ENCODE data around the gene CLCNKB. TPM values are rescaled to one million over a fixed set of nuclear protein-coding genes. Genes with fewer than 3 reads are reported as not detected.

The CLCNKB gene
- total and polyA plus RNA-seq, 2 experiments from 2014 or later, result 1.3 to 1.9 TPM

DNA sequence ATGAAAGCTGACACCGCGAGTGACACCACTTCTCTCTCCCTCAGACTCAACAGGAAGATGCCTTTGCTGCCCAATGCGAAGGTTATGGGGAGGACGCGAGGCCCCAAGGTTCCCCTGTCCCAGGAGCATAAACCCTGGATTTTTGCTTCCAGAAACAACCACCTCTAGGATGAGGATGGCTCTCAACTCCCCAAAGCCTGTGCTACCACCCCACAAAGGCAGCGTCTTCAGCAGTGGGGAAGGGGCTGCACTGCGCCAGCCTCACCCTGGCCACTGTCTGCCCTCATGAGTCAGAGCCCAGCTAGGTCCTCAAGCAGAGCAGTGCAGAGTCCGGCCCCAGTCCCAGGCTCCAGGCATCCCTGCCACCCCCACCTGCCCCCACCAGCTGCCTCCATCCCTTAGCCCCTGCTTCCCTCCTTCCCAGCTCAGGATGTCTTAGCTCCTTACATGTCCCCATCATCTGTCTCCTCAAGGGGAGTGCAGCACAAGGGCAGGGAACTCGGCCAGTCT lies 46.5 kb upstream of the CLCNKB start (continued):
- no peak for TF ChIP-seq POLR2AphosphoS5 (IDR thresholded peaks at IDR 0.05; ENCODE audit: low read depth)
- no peak for TF ChIP-seq EZH2phosphoT487 (IDR thresholded peaks at IDR 0.05; ENCODE audit: unreplicated experiment)
- TF ChIP-seq NANOG (IDR thresholded peaks at IDR 0.05; ENCODE audit: borderline replicate concordance), result no peak
- TF ChIP-seq ZNF114 (CRISPR knock-in tag; IDR thresholded peaks at IDR 0.05), result no peak
- TF ChIP-seq, protein P1, sequence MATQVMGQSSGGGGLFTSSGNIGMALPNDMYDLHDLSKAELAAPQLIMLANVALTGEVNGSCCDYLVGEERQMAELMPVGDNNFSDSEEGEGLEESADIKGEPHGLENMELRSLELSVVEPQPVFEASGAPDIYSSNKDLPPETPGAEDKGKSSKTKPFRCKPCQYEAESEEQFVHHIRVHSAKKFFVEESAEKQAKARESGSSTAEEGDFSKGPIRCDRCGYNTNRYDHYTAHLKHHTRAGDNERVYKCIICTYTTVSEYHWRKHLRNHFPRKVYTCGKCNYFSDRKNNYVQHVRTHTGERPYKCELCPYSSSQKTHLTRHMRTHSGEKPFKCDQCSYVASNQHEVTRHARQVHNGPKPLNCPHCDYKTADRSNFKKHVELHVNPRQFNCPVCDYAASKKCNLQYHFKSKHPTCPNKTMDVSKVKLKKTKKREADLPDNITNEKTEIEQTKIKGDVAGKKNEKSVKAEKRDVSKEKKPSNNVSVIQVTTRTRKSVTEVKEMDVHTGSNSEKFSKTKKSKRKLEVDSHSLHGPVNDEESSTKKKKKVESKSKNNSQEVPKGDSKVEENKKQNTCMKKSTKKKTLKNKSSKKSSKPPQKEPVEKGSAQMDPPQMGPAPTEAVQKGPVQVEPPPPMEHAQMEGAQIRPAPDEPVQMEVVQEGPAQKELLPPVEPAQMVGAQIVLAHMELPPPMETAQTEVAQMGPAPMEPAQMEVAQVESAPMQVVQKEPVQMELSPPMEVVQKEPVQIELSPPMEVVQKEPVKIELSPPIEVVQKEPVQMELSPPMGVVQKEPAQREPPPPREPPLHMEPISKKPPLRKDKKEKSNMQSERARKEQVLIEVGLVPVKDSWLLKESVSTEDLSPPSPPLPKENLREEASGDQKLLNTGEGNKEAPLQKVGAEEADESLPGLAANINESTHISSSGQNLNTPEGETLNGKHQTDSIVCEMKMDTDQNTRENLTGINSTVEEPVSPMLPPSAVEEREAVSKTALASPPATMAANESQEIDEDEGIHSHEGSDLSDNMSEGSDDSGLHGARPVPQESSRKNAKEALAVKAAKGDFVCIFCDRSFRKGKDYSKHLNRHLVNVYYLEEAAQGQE (IDR thresholded peaks at IDR 0.05; ENCODE audit: unreplicated experiment), result no peak

DNA sequence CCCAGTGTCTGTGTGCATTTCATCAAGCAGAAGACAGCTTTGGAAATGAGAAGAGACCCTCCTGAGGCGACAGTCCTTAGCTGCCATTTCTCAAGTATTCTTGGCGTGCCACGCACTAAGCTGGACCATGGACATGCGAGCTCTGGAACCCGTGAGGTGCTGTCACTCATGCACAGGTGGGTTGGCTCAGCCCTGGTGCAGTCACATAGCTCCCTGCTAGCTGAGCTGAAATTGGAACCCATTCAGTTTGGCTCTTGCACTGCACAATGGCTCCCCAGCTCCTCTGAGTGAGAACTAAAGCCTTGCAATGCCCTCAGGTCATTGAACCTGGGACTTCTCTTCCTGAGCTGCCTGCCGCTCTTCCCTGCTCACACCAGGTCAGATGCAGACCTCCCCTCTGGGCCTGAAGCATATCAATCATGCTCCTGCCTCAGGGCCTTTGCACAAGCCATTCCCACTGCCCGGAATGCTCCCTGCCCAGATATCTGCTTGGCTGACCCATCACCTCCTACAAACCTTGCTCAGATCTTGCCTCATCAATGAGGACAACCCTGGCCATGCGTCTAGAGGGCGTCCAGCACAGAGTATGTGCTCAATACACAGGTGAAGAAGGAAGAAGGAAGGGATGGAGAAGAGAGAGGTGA lies 45.8 kb upstream of the CLCNKB start:
- H3K4me2 ChIP-seq, result no peak overlapping the region
- Mint-ChIP-seq H3K27me3 (ENCODE audit: insufficient read depth, low read depth, poor library complexity) (peaks cover 5% of the 10 kb centered on the region), H3K36me3 (ENCODE audit: low read depth) (no peaks in the 10 kb centered on the region), H3K9me3 (no peaks in the 10 kb centered on the region), H3K27ac (no peak overlapping the region), H3K4me1 (no peaks in the 10 kb centered on the region), H3K4me3 (no peak overlapping the region; the same call in 2 of the 3 replicates)
- TF ChIP-seq ZNF331 (CRISPR knock-in tag; IDR thresholded peaks at IDR 0.05; ENCODE audit: low read depth), result no peak
- TF ChIP-seq, protein P1 (IDR thresholded peaks at IDR 0.05; ENCODE audit: unreplicated experiment), result no peak
- H2AFZ ChIP-seq, result no peak overlapping the region
- no peak for ATAC-seq
- H3F3A ChIP-seq (replicated peaks; ENCODE audit: low read depth), result no peaks in the 10 kb centered on the region
- H3K4me1 ChIP-seq (ENCODE audit: insufficient read depth), result no peaks in the 10 kb centered on the region
- H4K20me1 ChIP-seq (replicated peaks; ENCODE audit: insufficient read depth), result no peaks in the 10 kb centered on the region
- H3K9me2 ChIP-seq (ENCODE audit: insufficient read depth), result no peaks in the 10 kb centered on the region
- no peak overlapping the region for H3K27ac ChIP-seq (ENCODE audit: low read depth)
- no peaks in the 10 kb centered on the region for H3K27me3 ChIP-seq (ENCODE audit: insufficient read depth)
- H3K79me2 ChIP-seq (replicated peaks; ENCODE audit: insufficient read depth), result no peaks in the 10 kb centered on the region
- H3K4me3 ChIP-seq, result no peak overlapping the region
- no peak for DNase-seq (ENCODE audit: low spot score)
- no peaks in the 10 kb centered on the region for H3K36me3 ChIP-seq (ENCODE audit: insufficient read depth)
